Activated B cell treated with CpG ODN at 0.5 μM for 24 hours (primary cell): ENCODE measurements around the gene GSKIP. TPM values are rescaled to one million over a fixed set of nuclear protein-coding genes. Genes with fewer than 3 reads are reported as not detected.

Experiments
- ATAC-seq: fragments of 200-7000 bp; cut with Tn5 transposase; one replicate; pipeline ENCODE4 v1.10.0; 2021; ENCODE audit warnings: low read depth, mild to moderate bottlenecking, moderate library complexity
- CTCF ChIA-PET: fragments of 350-600 bp; sonication (Branson Sonifier 250); formaldehyde crosslinking; loops from one replicate; lab custom pipeline; 2021; ENCODE audit warnings: antibody characterized with exemption; lab: Charles Lee
- POLR2A ChIA-PET: fragments of 350-600 bp; sonication (Branson Sonifier 250); formaldehyde crosslinking; loops from one replicate; lab custom pipeline; 2021; ENCODE audit warnings: antibody characterized with exemption; lab: Charles Lee
- DNase-seq: peaks from one replicate; pipeline ENCODE4 v3.0.0; 2022
- H3K27ac Mint-ChIP-seq: one replicate; pipeline ENCODE4 v1.8.0; 2020; ENCODE audit warnings: mixed read lengths
- H3K27me3 Mint-ChIP-seq: one replicate; pipeline ENCODE4 v1.8.0; 2021; ENCODE audit warnings: mixed read lengths
- H3K36me3 Mint-ChIP-seq: one replicate; pipeline ENCODE4 v1.8.0; 2021; ENCODE audit warnings: low read depth, mixed read lengths
- H3K4me1 Mint-ChIP-seq: one replicate; pipeline ENCODE4 v1.8.0; 2021; ENCODE audit warnings: mixed read lengths
- H3K4me3 Mint-ChIP-seq: one replicate; pipeline ENCODE4 v1.8.0; 2020; ENCODE audit warnings: mild to moderate bottlenecking, mixed read lengths
- H3K9me3 Mint-ChIP-seq: one replicate; pipeline ENCODE4 v1.8.0; 2020; ENCODE audit warnings: mixed read lengths
- CTCF ChIP-seq: fragments of 200-600 bp; IDR thresholded peaks from one replicate; pipeline ENCODE4 v1.8.0; 2022; ENCODE audit warnings: antibody characterized with exemption, mild to moderate bottlenecking
- intact Hi-C: fragments of 100-400 bp; cut with micrococcal nuclease; formaldehyde crosslinking; loops from one replicate; pipeline ENCODE4 v1.15.1; 2024
- total RNA-seq: library from RNA; stranded (reverse); gene quantifications from 2 replicates; pipeline ENCODE4 v1.2.3, GENCODE V29; 2022

Gene GSKIP
- total RNA-seq, 1 donor from 2014 or later, result 15.3 TPM

- Mint-ChIP-seq H3K9me3 (no peaks in the 10 kb centered on the region), H3K4me3 (peak overlapping the region; percentile 89), H3K27ac (peak overlapping the region; percentile 59), H3K4me1 (peaks cover 40% of the 10 kb centered on the region), H3K27me3 (no peaks in the 10 kb centered on the region), H3K36me3 (peaks cover 8% of the 10 kb centered on the region)
- ATAC-seq (no peak), DNase-seq (no peak)
- TF ChIP-seq CTCF, result no peak
- ChIA-PET CTCF (no interaction called here), POLR2A (interaction anchor here (1.1 to 1.6 kb wide), 2 partner anchors 29 to 141 kb away, joined by 5 read pairs; no protein-coding TSS in a partner anchor)
- intact Hi-C loops, result loop anchor here (1.0 kb wide), 1 partner anchor 435 kb away; the partner anchor contains the start of gene VRK1
Measured at GRCh38 chr14:96362071-96362964, 1.0 kb upstream of the GSKIP start.

GRCh38 chr14:96363751-96364336, 518 bp downstream of the GSKIP start:
- peak overlapping the region; percentile 63 for H3K27ac Mint-ChIP-seq
- peak overlapping the region; percentile 89 for H3K4me3 Mint-ChIP-seq
- H3K36me3 Mint-ChIP-seq, result peaks cover 4% of the 10 kb centered on the region
- peak; percentile 3 for ATAC-seq
- no peaks in the 10 kb centered on the region for H3K27me3 Mint-ChIP-seq
- H3K9me3 Mint-ChIP-seq, result no peaks in the 10 kb centered on the region
- no peak for TF ChIP-seq CTCF
- ChIA-PET CTCF (no interaction called here), POLR2A (interaction anchor here (1.3 to 1.6 kb wide), 2 partner anchors 17 to 27 kb away, joined by 4 to 5 read pairs; no protein-coding TSS in a partner anchor)
- DNase-seq, result no peak
- H3K4me1 Mint-ChIP-seq, result peaks cover 43% of the 10 kb centered on the region
- intact Hi-C loops, result loop anchor here (1.0 kb wide), 4 partner anchors 27 to 830 kb away; partner anchors contain the start of gene PAPOLA

GRCh38 chr14:96364962-96365361, 1.6 kb downstream of the GSKIP start:
- DNase-seq (no peak), ATAC-seq (no peak)
- POLR2A ChIA-PET, result no interaction called here
- Mint-ChIP-seq H3K36me3 (peaks cover 4% of the 10 kb centered on the region), H3K4me3 (peak overlapping the region; percentile 89), H3K9me3 (no peaks in the 10 kb centered on the region), H3K4me1 (peaks cover 42% of the 10 kb centered on the region), H3K27me3 (no peaks in the 10 kb centered on the region), H3K27ac (no peak overlapping the region)
- intact Hi-C loops, result no loop called here
- CTCF ChIA-PET, result no interaction called here
- TF ChIP-seq CTCF, result no peak

DNA sequence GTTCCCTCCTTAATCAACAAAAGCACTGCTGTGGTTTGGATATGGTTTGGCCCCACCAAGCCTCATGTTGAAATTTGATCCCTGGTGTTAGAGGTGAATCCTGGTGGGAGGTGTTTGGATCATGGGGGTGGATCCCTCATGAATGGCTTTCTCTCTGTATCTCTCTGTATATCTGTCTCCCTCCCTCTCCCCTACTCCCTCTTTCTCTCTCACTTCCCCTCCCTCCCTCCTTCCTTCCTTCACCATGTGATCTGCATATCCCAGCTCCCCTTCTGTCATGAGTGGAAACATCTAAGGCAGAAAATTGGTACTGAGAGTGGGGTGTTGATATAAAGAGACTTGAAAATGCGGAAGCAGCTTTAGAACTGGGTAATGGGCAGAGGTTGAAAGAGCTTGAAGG, 5.2 kb downstream of the GSKIP start:
- intact Hi-C loops, result no loop called here
- Mint-ChIP-seq H3K27ac (no peak overlapping the region), H3K4me3 (no peak overlapping the region), H3K36me3 (peaks cover 2% of the 10 kb centered on the region), H3K27me3 (no peaks in the 10 kb centered on the region), H3K9me3 (no peaks in the 10 kb centered on the region), H3K4me1 (peaks cover 21% of the 10 kb centered on the region)
- no peak for TF ChIP-seq CTCF
- ATAC-seq (no peak), DNase-seq (no peak)
- CTCF ChIA-PET, result no interaction called here
- POLR2A ChIA-PET, result interaction anchor here (0.7 kb wide), 2 partner anchors 23 to 174 kb away, joined by 4 read pairs; no protein-coding TSS in a partner anchor

- Mint-ChIP-seq H3K36me3 (peaks cover 6% of the 10 kb centered on the region), H3K27me3 (no peaks in the 10 kb centered on the region), H3K4me1 (peaks cover 7% of the 10 kb centered on the region), H3K27ac (no peak overlapping the region), H3K9me3 (no peaks in the 10 kb centered on the region), H3K4me3 (no peak overlapping the region)
- no peak for TF ChIP-seq CTCF
- intact Hi-C loops, result no loop called here
- no peak for ATAC-seq
- POLR2A ChIA-PET, result no interaction called here
- DNase-seq, result no peak
- CTCF ChIA-PET, result no interaction called here
Measured at GRCh38 chr14:96370528-96370927, 7.2 kb downstream of the GSKIP start.
